HepG2 (cell line): ENCODE data around the gene CHML. TPM values are rescaled to one million over a fixed set of nuclear protein-coding genes. Genes with fewer than 3 reads are reported as not detected.
A peak's percentile ranks its signal among the peaks of the same experiment; 100 is the strongest.

Experiments used
- ATM ChIP-seq: fragments of 450-650 bp; IDR thresholded peaks from 2 replicates; pipeline ENCODE4 v1.7.1; 2017; ENCODE audit warnings: mild to moderate bottlenecking, borderline replicate concordance
- CHD2 ChIP-seq: IDR thresholded peaks from 2 replicates; pipeline ENCODE4 v1.6.1; 2011; ENCODE audit warnings: low read depth, low read length, improper control_type of control experiment
- ELF3 ChIP-seq: IDR thresholded peaks from 2 replicates; pipeline ENCODE4 v1.6.1; 2016; ENCODE audit warnings: missing genetic modification reagents, missing compliant biosample characterization
- MED8 ChIP-seq: sonication (generic); formaldehyde crosslinking; IDR thresholded peaks from 2 replicates; pipeline ENCODE4 v1.8.1; 2023; ENCODE audit warnings: mild to moderate bottlenecking, missing genetic modification reagents; ENCODE audit not compliant: insufficient replicate concordance
- NFYC ChIP-seq: IDR thresholded peaks from 2 replicates; pipeline ENCODE4 v1.6.1; 2016; ENCODE audit warnings: missing genetic modification reagents, missing compliant biosample characterization
- PCBP2 ChIP-seq: fragments of 200-400 bp; formaldehyde crosslinking; optimal IDR thresholded peaks from 2 replicates; pipeline ENCODE3; 2018; ENCODE audit warnings: low read length, low read depth; ENCODE audit not compliant: poor library complexity, severe bottlenecking
- PLRG1 ChIP-seq: fragments of 450-650 bp; conservative IDR thresholded peaks from 2 replicates; pipeline ENCODE4 v1.6.1; 2016
- SAP130 ChIP-seq: IDR thresholded peaks from 2 replicates; pipeline ENCODE4 v1.6.1; 2016; ENCODE audit warnings: low read depth
- SNRNP70 ChIP-seq: fragments of 200-400 bp; formaldehyde crosslinking; IDR thresholded peaks from 2 replicates; pipeline ENCODE4 v1.6.1; 2017; ENCODE audit warnings: mild to moderate bottlenecking, low read depth, low read length, moderate library complexity
- THAP9 ChIP-seq: sonication (generic); formaldehyde crosslinking; IDR thresholded peaks from 2 replicates; pipeline ENCODE4; 2020; ENCODE audit warnings: missing genetic modification reagents, mild to moderate bottlenecking, borderline replicate concordance
- U2AF2 ChIP-seq: fragments of 200-400 bp; formaldehyde crosslinking; IDR thresholded peaks from 2 replicates; pipeline ENCODE4 v1.6.1; 2017; ENCODE audit warnings: low read depth, mild to moderate bottlenecking, low read length
- XRCC5 ChIP-seq: fragments of 200-400 bp; formaldehyde crosslinking; optimal IDR thresholded peaks from 2 replicates; pipeline ENCODE3; 2017; ENCODE audit warnings: mild to moderate bottlenecking, low read length
- ZBED4 ChIP-seq: sonication (generic); formaldehyde crosslinking; IDR thresholded peaks from 2 replicates; pipeline ENCODE4 v1.4.0; 2020; ENCODE audit warnings: missing genetic modification reagents, borderline replicate concordance
- ZBTB2 ChIP-seq: sonication (generic); formaldehyde crosslinking; IDR thresholded peaks from 2 replicates; pipeline ENCODE4 v1.8.0; 2022; ENCODE audit warnings: low read depth, missing genetic modification reagents
- ZBTB7B ChIP-seq: sonication (generic); formaldehyde crosslinking; IDR thresholded peaks from 2 replicates; pipeline ENCODE4 v1.4.0; 2020; ENCODE audit warnings: missing genetic modification reagents
- ZNF205 ChIP-seq: IDR thresholded peaks from 2 replicates; pipeline ENCODE4 v1.6.1; 2018; ENCODE audit warnings: missing biosample characterization, missing genetic modification reagents
- ZNF816 ChIP-seq: sonication (generic); formaldehyde crosslinking; IDR thresholded peaks from 2 replicates; pipeline ENCODE4 v1.8.0; 2022; ENCODE audit warnings: missing genetic modification reagents, mild to moderate bottlenecking, borderline replicate concordance
- polyA plus RNA-seq, 8 experiments: library from polyadenylated mRNA; depleted of rRNA in 3 of 8; stranded (reverse) in 7 of 8; unstranded in 1 of 8; fragments of >200 nt; fragmentation: Illumina TruSeq in 4 of 8; extraction: Trizol in 4 of 8; gene quantifications; 2 replicates each; pipeline versions ENCODE4 v1.2.1 to v1.2.3, GENCODE V29; 2011 to 2016; ENCODE audit warnings: low read depth in 4 of 8, missing spikeins in 1 of 8, mixed read lengths in 1 of 8; ENCODE audit not compliant: insufficient read depth in 1 of 8
- total RNA-seq, 5 experiments: library from RNA; depleted of rRNA; stranded (reverse); fragments of >200 nt; fragmentation: Illumina TruSeq; extraction: Trizol; gene quantifications; 2 replicates each; pipeline ENCODE4 v1.2.3, GENCODE V29; 2016; ENCODE audit warnings: low read depth in 1 of 5
- TF ChIP-seq, protein P1 (sequence below): IDR thresholded peaks from 2 replicates; pipeline ENCODE4 v1.6.1; 2012; ENCODE audit warnings: inconsistent platforms
- TF ChIP-seq, protein P2 (sequence below): sonication (generic); formaldehyde crosslinking; conservative IDR thresholded peaks from 2 replicates; pipeline ENCODE4 v1.4.0; 2020; ENCODE audit warnings: missing genetic modification reagents

The CHML gene
- total and polyA plus RNA-seq, 2 of the 13 experiments (the other 11 are each of a cell fraction or from before 2014, with no cell fraction given) = 5.2 to 16.7 TPM

- TF ChIP-seq ZBTB2 (CRISPR knock-in tag) (no peak), ZNF205 (CRISPR knock-in tag) (no peak), ZBTB7B (CRISPR knock-in tag) (0 out of 2 replicates have a peak, but pooled peaks have one; percentile 11), PLRG1 (no peak), PCBP2 (no peak), XRCC5 (no peak), NFYC (CRISPR knock-in tag) (0 out of 2 replicates have a peak, but pooled peaks have one; percentile 18), ZBED4 (CRISPR knock-in tag) (no peak), SNRNP70 (no peak), MED8 (CRISPR knock-in tag) (no peak), CHD2 (no peak), THAP9 (no peak), SAP130 (CRISPR knock-in tag) (peak; percentile 18; the same call in 1 of the 2 replicates), ELF3 (CRISPR knock-in tag) (no peak), ATM (no peak), ZNF816 (CRISPR knock-in tag) (0 out of 2 replicates have a peak, but pooled peaks have one; percentile 33), U2AF2 (no peak)
- TF ChIP-seq, protein P1, sequence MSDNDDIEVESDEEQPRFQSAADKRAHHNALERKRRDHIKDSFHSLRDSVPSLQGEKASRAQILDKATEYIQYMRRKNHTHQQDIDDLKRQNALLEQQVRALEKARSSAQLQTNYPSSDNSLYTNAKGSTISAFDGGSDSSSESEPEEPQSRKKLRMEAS = peak; percentile 8; the same call in 1 of the 2 replicates
- TF ChIP-seq, protein P2, sequence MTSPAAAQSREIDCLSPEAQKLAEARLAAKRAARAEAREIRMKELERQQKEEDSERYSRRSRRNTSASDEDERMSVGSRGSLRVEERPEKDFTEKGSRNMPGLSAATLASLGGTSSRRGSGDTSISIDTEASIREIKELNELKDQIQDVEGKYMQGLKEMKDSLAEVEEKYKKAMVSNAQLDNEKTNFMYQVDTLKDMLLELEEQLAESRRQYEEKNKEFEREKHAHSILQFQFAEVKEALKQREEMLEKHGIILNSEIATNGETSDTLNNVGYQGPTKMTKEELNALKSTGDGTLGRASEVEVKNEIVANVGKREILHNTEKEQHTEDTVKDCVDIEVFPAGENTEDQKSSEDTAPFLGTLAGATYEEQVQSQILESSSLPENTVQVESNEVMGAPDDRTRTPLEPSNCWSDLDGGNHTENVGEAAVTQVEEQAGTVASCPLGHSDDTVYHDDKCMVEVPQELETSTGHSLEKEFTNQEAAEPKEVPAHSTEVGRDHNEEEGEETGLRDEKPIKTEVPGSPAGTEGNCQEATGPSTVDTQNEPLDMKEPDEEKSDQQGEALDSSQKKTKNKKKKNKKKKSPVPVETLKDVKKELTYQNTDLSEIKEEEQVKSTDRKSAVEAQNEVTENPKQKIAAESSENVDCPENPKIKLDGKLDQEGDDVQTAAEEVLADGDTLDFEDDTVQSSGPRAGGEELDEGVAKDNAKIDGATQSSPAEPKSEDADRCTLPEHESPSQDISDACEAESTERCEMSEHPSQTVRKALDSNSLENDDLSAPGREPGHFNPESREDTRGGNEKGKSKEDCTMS = no peak
These were observed 876 bp upstream of the CHML start (continued) for GRCh38 chr1:241640867-241641622.
